ENCODE measurements around the gene CDK5RAP2.
"Not testable (repeated sequence)": the region's sequence is repeated elsewhere in the genome, so short reads cannot be mapped to it uniquely, and the experiment has no call there.

CDK5RAP2 gene

GRCh38 chr9:120532475-120532874 is 47.5 kb downstream of the CDK5RAP2 start:
- TF ChIP-seq CTCF (IDR thresholded peaks at IDR 0.05; ENCODE audit: extremely low read depth, insufficient read depth, missing control alignments): no peak
- DNase-seq (ENCODE audit: low spot score): no peak
- in situ Hi-C loops (cut with MboI; ENCODE audit: low pct_unique_long_range_greater_than_20kb, low sequenced_read_pairs, unreplicated experiment): no loop called here

GRCh38 chr9:120531683-120532300 is 48.2 kb downstream of the CDK5RAP2 start:
- in situ Hi-C loops (cut with MboI; ENCODE audit: low pct_unique_long_range_greater_than_20kb, low sequenced_read_pairs, unreplicated experiment): no loop called here
- peak; percentile 29 for TF ChIP-seq CTCF (IDR thresholded peaks at IDR 0.05; ENCODE audit: extremely low read depth, insufficient read depth, missing control alignments)
- DNase-seq (ENCODE audit: low spot score): peak; percentile 36

- in situ Hi-C loops (cut with MboI; ENCODE audit: low pct_unique_long_range_greater_than_20kb, low sequenced_read_pairs, unreplicated experiment): not testable (repeated sequence)
Observed at GRCh38 chr9:120530220-120530832, 49.6 kb downstream of the CDK5RAP2 start.

GRCh38 chr9:120528829-120529228 is 51.1 kb downstream of the CDK5RAP2 start:
- in situ Hi-C loops (cut with MboI; ENCODE audit: low pct_unique_long_range_greater_than_20kb, low sequenced_read_pairs, unreplicated experiment): no loop called here

More at GRCh38 chr9:120530220-120530832, 49.6 kb downstream of the CDK5RAP2 start:
- DNase-seq (ENCODE audit: low spot score): not testable (repeated sequence)

GRCh38 chr9:120528327-120528726 is 51.6 kb downstream of the CDK5RAP2 start:
- DNase-seq (ENCODE audit: low spot score): no peak
- TF ChIP-seq CTCF (IDR thresholded peaks at IDR 0.05; ENCODE audit: extremely low read depth, insufficient read depth, missing control alignments): no peak
- in situ Hi-C loops (cut with MboI; ENCODE audit: low pct_unique_long_range_greater_than_20kb, low sequenced_read_pairs, unreplicated experiment): no loop called here

More at GRCh38 chr9:120528829-120529228, 51.1 kb downstream of the CDK5RAP2 start:
- TF ChIP-seq CTCF (IDR thresholded peaks at IDR 0.05; ENCODE audit: extremely low read depth, insufficient read depth, missing control alignments): no peak
- no peak for DNase-seq (ENCODE audit: low spot score)

GRCh38 chr9:120526534-120526933 is 53.4 kb downstream of the CDK5RAP2 start:
- DNase-seq (ENCODE audit: low spot score): no peak
- no peak for TF ChIP-seq CTCF (IDR thresholded peaks at IDR 0.05; ENCODE audit: extremely low read depth, insufficient read depth, missing control alignments)
- in situ Hi-C loops (cut with MboI; ENCODE audit: low pct_unique_long_range_greater_than_20kb, low sequenced_read_pairs, unreplicated experiment): no loop called here

- in situ Hi-C loops (cut with MboI; ENCODE audit: low pct_unique_long_range_greater_than_20kb, low sequenced_read_pairs, unreplicated experiment): no loop called here
- DNase-seq (ENCODE audit: low spot score): no peak
- TF ChIP-seq CTCF (IDR thresholded peaks at IDR 0.05; ENCODE audit: extremely low read depth, insufficient read depth, missing control alignments): no peak
Observed at GRCh38 chr9:120524863-120525262, 55.1 kb downstream of the CDK5RAP2 start.

All from GM13977 (cell line).